IMR-90 (cell line): Measurements from ENCODE around the gene SPATA16. TPM values are rescaled to one million over a fixed set of nuclear protein-coding genes. Genes with fewer than 3 reads are reported as not detected.

ENCODE experiments used
- ATAC-seq: fragments of 200-7000 bp; cut with Tn5 transposase; 2 replicates; pipeline ENCODE4 v1.9.1; 2020; ENCODE audit warnings: low read depth, mild to moderate bottlenecking, moderate library complexity
- BruUV-seq: library from RNA; stranded (reverse); fragments of 400-500 nt; replicated peaks from 2 replicates; lab custom pipeline; 2021; lab: Mats Ljungman, UMichigan
- CTCF ChIA-PET: fragments of 300-600 bp; formaldehyde crosslinking; extraction: SDS; loops from one replicate; lab custom pipeline; 2021; ENCODE audit warnings: antibody characterized with exemption; lab: Yijun Ruan, JAX
- POLR2A ChIA-PET: fragments of 300-600 bp; sonication (Branson Sonifier 250); formaldehyde crosslinking; loops from one replicate; lab custom pipeline; 2022; ENCODE audit warnings: antibody characterized with exemption; ENCODE audit not compliant: unreplicated experiment; lab: Charles Lee
- DNase-seq: peaks from one replicate; pipeline ENCODE4 v3.0.0; 2013
- H2AFZ ChIP-seq: replicated peaks from 2 replicates; pipeline ENCODE3; 2013; ENCODE audit warnings: low read length, mild to moderate bottlenecking; ENCODE audit not compliant: poor library complexity
- H2AK5ac ChIP-seq: 2 replicates; pipeline ENCODE4 v1.6.1; 2013; ENCODE audit warnings: low read depth, low read length, inconsistent platforms
- H2AK9ac ChIP-seq: replicated peaks from 2 replicates; pipeline ENCODE3; 2013; ENCODE audit warnings: mild to moderate bottlenecking, low read depth, low read length, moderate library complexity; ENCODE audit not compliant: poor library complexity
- H2BK120ac ChIP-seq: 2 replicates; pipeline ENCODE4 v1.6.1; 2013; ENCODE audit warnings: low read depth, low read length, inconsistent platforms
- H2BK15ac ChIP-seq: 3 replicates; pipeline ENCODE4 v1.6.1; 2013; ENCODE audit warnings: low read depth, low read length, inconsistent platforms
- H2BK20ac ChIP-seq: 2 replicates; pipeline ENCODE4 v1.6.1; 2013; ENCODE audit warnings: low read depth, mild to moderate bottlenecking, inconsistent platforms, low read length, moderate library complexity
- H2BK5ac ChIP-seq: 2 replicates; pipeline ENCODE4 v1.6.1; 2013; ENCODE audit warnings: mild to moderate bottlenecking, low read depth, low read length, inconsistent platforms; ENCODE audit not compliant: poor library complexity, severe bottlenecking
- H3K14ac ChIP-seq: replicated peaks from 2 replicates; pipeline ENCODE4 v1.6.1; 2013; ENCODE audit warnings: low read depth, low read length, inconsistent platforms
- H3K18ac ChIP-seq: 2 replicates; pipeline ENCODE4 v1.6.1; 2013; ENCODE audit warnings: low read depth, low read length, control low read depth
- H3K23ac ChIP-seq: 2 replicates; pipeline ENCODE4 v1.6.1; 2013; ENCODE audit warnings: low read depth, low read length, inconsistent platforms
- H3K27ac ChIP-seq: 2 replicates; pipeline ENCODE4 v1.5.1; 2013; ENCODE audit warnings: mild to moderate bottlenecking, control low read depth, low read length; ENCODE audit not compliant: insufficient read depth
- H3K27me3 ChIP-seq: 2 replicates; pipeline ENCODE4 v1.6.1; 2013; ENCODE audit warnings: low read length; ENCODE audit not compliant: control insufficient read depth, insufficient read depth
- H3K36me3 ChIP-seq: 2 replicates; pipeline ENCODE4 v1.6.1; 2013; ENCODE audit warnings: low read length, mixed read lengths; ENCODE audit not compliant: control insufficient read depth, insufficient read depth
- H3K4ac ChIP-seq: 2 replicates; pipeline ENCODE4 v1.6.1; 2013; ENCODE audit warnings: low read depth, low read length, inconsistent platforms
- H3K4me1 ChIP-seq: 2 replicates; pipeline ENCODE4 v1.6.1; 2013; ENCODE audit warnings: low read length, mixed read lengths; ENCODE audit not compliant: control insufficient read depth, insufficient read depth
- H3K4me2 ChIP-seq: 2 replicates; pipeline ENCODE4 v1.6.1; 2013; ENCODE audit warnings: low read depth, mild to moderate bottlenecking, control low read depth, low read length, moderate library complexity
- H3K4me3 ChIP-seq: 2 replicates; pipeline ENCODE4 v1.5.1; 2013; ENCODE audit warnings: low read depth, mild to moderate bottlenecking, control low read depth, low read length, moderate library complexity; ENCODE audit not compliant: insufficient read depth
- H3K56ac ChIP-seq: 2 replicates; pipeline ENCODE4 v1.6.1; 2013; ENCODE audit warnings: low read length, inconsistent platforms; ENCODE audit not compliant: insufficient read depth; ENCODE audit errors: extremely low read depth
- H3K79me1 ChIP-seq, 2 experiments: 2 replicates each; pipeline ENCODE4 v1.6.1; 2013; ENCODE audit warnings: low read length in 2 of 2, inconsistent platforms in 1 of 2, low read depth in 1 of 2
- H3K9ac ChIP-seq: 2 replicates; pipeline ENCODE4 v1.6.1; 2013; ENCODE audit warnings: low read depth, low read length, control low read depth
- H3K9me1 ChIP-seq: 2 replicates; pipeline ENCODE4 v1.6.1; 2013; ENCODE audit warnings: low read length, inconsistent platforms; ENCODE audit not compliant: insufficient read depth
- H3K9me3 ChIP-seq: 2 replicates; pipeline ENCODE4 v1.6.1; 2013; ENCODE audit warnings: low read length; ENCODE audit not compliant: control insufficient read depth, insufficient read depth
- H4K20me1 ChIP-seq: 2 replicates; pipeline ENCODE4 v1.6.1; 2013; ENCODE audit warnings: low read length, inconsistent platforms; ENCODE audit not compliant: insufficient read depth
- H4K5ac ChIP-seq: 2 replicates; pipeline ENCODE4 v1.6.1; 2013; ENCODE audit warnings: mild to moderate bottlenecking, low read depth, low read length, control low read depth
- H4K8ac ChIP-seq, 2 experiments: 2 replicates each; pipeline ENCODE4 v1.6.1; 2013; ENCODE audit warnings: low read depth in 2 of 2, low read length in 2 of 2, control low read depth in 1 of 2, inconsistent platforms in 1 of 2
- H4K91ac ChIP-seq: 2 replicates; pipeline ENCODE4 v1.6.1; 2013; ENCODE audit warnings: low read depth, low read length, inconsistent platforms; ENCODE audit not compliant: insufficient read depth
- BHLHE40 ChIP-seq: fragments of 150-350 bp; IDR thresholded peaks from 2 replicates; pipeline ENCODE4 v1.6.1; 2016; ENCODE audit warnings: mild to moderate bottlenecking, low read depth, low read length
- CHD1 ChIP-seq: IDR thresholded peaks from 2 replicates; pipeline ENCODE4 v1.6.1; 2012; ENCODE audit warnings: low read depth, low read length, improper control_type of control experiment
- ELK1 ChIP-seq: fragments of 150-350 bp; IDR thresholded peaks from 2 replicates; pipeline ENCODE4 v1.6.1; 2016; ENCODE audit warnings: low read depth, mild to moderate bottlenecking, low read length, moderate library complexity, borderline replicate concordance
- RAD21 ChIP-seq: IDR thresholded peaks from 2 replicates; pipeline ENCODE4 v1.6.1; 2012; ENCODE audit warnings: low read length, improper control_type of control experiment
- RCOR1 ChIP-seq: IDR thresholded peaks from 2 replicates; pipeline ENCODE4 v1.6.1; 2012; ENCODE audit warnings: mild to moderate bottlenecking, low read length, improper control_type of control experiment; ENCODE audit not compliant: insufficient replicate concordance
- RFX5 ChIP-seq: IDR thresholded peaks from 2 replicates; pipeline ENCODE4 v1.8.0; 2012; ENCODE audit warnings: low read depth, mild to moderate bottlenecking, low read length, moderate library complexity
- USF2 ChIP-seq: fragments of 150-350 bp; IDR thresholded peaks from 2 replicates; pipeline ENCODE4 v1.6.1; 2017; ENCODE audit warnings: mild to moderate bottlenecking, antibody characterized with exemption, low read length, low read depth
- WGBS, 2 experiments: methylation state at CpG; one replicate each; pipeline versions ENCODE4 v1.1.5 to v1.1.7; 2013; ENCODE audit warnings: missing lambda C conversion rate in 2 of 2; ENCODE audit not compliant: insufficient read length in 1 of 2; ENCODE audit errors: extremely low coverage in 2 of 2; 5-methylcytosine and 5-hydroxymethylcytosine counted together
- dilution Hi-C: fragments of 300-500 bp; cut with HindIII; formaldehyde crosslinking; loops from one replicate; pipeline ENCODE4 v1.14.3; 2018; ENCODE audit warnings: low sequenced_read_pairs; ENCODE audit not compliant: unreplicated experiment
- in situ Hi-C: fragments of 300-500 bp; cut with MboI; formaldehyde crosslinking; loops from 3 replicates; pipeline ENCODE4 v1.14.3; 2019; ENCODE audit warnings: low sequenced_read_pairs, inconsistent platforms, mixed read lengths
- intact Hi-C: fragments of 100-400 bp; cut with micrococcal nuclease; formaldehyde crosslinking; loops from 2 replicates; pipeline ENCODE4 v1.10.0; 2022
- polyA plus RNA-seq, 3 experiments: library from polyadenylated mRNA; depleted of rRNA; stranded (reverse); fragments of >200 nt; gene quantifications; 2 replicates each; pipeline ENCODE4 v1.2.3, GENCODE V29; 2012; ENCODE audit warnings: low replicate concordance in 1 of 3
- total RNA-seq: library from RNA; depleted of rRNA; stranded (reverse); fragments of >200 nt; gene quantifications from 2 replicates; pipeline ENCODE4 v1.2.3, GENCODE V29; 2012

The SPATA16 gene
- total and polyA plus RNA-seq, 2 of the 4 experiments (the other 2 are of a cell fraction), result not detected

GRCh38 chr3:173153631-173154030 lies 12.6 kb upstream of the SPATA16 start:
- ChIA-PET POLR2A (no interaction called here), CTCF (no interaction called here)
- Histone ChIP-seq H2BK15ac (no peak overlapping the region), H2AFZ (no peak overlapping the region), H3K18ac (no peak overlapping the region), H3K56ac (no peak overlapping the region), H4K20me1 (no peaks in the 10 kb centered on the region), H3K23ac (no peak overlapping the region), H3K9ac (no peak overlapping the region), H3K4ac (no peak overlapping the region), H2BK5ac (no peak overlapping the region), H3K27me3 (no peaks in the 10 kb centered on the region), H3K27ac (no peak overlapping the region), H2AK9ac (no peak overlapping the region), H4K8ac (no peak overlapping the region), H3K9me1 (no peaks in the 10 kb centered on the region), H3K36me3 (no peaks in the 10 kb centered on the region), H3K4me1 (no peaks in the 10 kb centered on the region), H2BK120ac (no peak overlapping the region), H3K9me3 (no peaks in the 10 kb centered on the region), H3K14ac (no peak overlapping the region), H3K4me2 (no peak overlapping the region), H2BK20ac (no peak overlapping the region), H3K79me1 (no peaks in the 10 kb centered on the region), H4K91ac (no peak overlapping the region), H3K4me3 (no peak overlapping the region), H2AK5ac (no peak overlapping the region), H4K5ac (no peak overlapping the region)
- intact Hi-C loops (no loop called here), dilution Hi-C loops (no loop called here), in situ Hi-C loops (no loop called here)
- no peak for DNase-seq
- BruUV-seq, result no TSS peak
- no peak for ATAC-seq
- no CpG with 5 or more reads among the region's 2 CpGs for WGBS, 2 experiments
- no peak for TF ChIP-seq ELK1
- TF ChIP-seq RAD21, result no peak
- TF ChIP-seq RCOR1, result no peak
- no peak for TF ChIP-seq CHD1
- no peak for TF ChIP-seq BHLHE40
- no peak for TF ChIP-seq RFX5
- TF ChIP-seq USF2, result no peak
